NCI-H526 treated with DMSO at 0.1 percent for 48 hours (cell line): ENCODE results near the gene TNP1.

Experiments used
- DNase-seq: peaks from one replicate; lab custom pipeline; 2025; lab: John Stamatoyannopoulos, UW

The TNP1 gene

DNA sequence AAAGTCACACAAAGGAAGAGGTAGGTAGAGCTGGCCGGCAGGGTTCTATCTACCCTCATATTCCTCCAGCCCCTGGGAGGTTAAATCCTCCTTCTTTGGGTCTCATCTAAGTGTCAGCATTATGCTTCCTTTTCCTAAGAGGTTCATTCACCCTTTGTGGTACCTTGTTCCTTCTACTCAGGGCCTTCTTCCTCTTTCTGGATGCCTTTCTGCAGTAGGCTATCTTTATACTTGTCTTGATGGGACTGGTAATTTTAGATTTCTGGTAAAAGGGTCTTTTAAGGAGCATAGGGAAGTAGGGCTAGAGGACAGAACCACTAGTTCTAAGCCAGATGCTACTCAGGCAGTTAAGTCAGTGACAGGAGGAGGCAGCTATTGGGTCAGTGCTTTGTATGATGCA is 13.7 kb upstream of the TNP1 start:
- no peak for DNase-seq

DNA sequence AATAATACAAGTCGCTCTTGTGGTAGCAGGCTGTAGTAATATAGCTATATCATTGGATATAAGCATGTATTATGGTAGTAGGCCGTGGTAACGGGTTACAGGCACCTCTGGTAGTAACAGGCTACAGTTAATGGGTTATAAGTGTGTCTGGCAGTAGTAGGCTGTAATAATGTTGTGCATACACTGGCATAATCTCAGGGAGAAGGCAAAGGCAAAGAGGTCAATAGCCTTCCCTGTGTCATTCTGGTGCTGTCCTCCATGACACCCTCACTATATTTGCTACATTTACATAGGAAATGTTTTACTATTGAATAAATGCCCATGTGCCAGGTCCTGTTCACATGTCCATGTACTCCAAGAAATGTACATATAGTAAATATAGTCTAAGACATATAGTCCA is 12.8 kb upstream of the TNP1 start:
- no peak for DNase-seq

DNA sequence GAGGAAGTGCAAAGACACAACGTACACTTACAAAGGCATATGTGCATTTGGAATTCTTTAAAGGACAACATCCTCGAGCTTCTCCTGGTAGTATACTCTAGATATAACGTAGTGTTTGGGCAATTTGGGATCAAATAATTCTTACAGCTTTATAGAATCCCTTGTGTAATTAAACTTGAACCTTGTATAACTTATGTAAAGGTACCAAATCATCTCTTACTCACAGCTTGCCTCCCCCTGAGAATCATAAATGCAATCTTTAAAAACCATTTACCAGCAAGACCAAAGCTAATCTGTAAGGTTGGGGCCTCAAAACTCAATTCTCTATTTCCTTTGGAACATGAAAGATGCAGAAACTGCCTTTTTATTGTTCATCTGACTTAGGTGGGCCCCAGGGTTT is 12.2 kb upstream of the TNP1 start:
- no peak for DNase-seq

DNA sequence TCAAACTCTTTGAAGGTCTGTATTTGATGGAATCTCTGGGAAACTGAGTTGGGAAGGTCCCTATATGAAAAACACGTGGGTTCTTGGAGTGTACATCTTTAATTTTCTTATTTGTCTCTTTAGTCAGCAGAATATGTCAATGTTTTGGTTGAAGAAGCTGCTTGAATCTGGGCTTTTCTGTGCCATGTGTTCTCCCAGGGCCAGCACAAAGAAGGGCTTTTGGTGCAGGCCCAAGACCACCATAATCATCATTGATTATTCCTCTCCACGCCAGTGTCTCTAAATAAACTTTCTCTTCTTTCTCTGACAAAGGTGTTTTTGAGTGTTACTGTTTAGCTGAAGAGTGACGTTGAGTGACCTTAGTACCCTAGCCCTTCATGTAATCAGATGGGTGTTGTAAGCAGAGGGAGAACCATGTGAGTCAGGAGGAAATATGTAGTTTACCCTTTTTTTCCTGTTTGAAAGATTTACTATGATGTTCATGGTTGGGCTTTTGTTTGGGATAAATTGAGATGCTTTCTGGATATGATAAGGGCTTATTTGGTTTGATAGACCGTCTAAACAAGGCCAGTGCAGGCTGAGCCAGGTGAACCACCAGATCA is 11.6 kb upstream of the TNP1 start:
- no peak for DNase-seq

DNA sequence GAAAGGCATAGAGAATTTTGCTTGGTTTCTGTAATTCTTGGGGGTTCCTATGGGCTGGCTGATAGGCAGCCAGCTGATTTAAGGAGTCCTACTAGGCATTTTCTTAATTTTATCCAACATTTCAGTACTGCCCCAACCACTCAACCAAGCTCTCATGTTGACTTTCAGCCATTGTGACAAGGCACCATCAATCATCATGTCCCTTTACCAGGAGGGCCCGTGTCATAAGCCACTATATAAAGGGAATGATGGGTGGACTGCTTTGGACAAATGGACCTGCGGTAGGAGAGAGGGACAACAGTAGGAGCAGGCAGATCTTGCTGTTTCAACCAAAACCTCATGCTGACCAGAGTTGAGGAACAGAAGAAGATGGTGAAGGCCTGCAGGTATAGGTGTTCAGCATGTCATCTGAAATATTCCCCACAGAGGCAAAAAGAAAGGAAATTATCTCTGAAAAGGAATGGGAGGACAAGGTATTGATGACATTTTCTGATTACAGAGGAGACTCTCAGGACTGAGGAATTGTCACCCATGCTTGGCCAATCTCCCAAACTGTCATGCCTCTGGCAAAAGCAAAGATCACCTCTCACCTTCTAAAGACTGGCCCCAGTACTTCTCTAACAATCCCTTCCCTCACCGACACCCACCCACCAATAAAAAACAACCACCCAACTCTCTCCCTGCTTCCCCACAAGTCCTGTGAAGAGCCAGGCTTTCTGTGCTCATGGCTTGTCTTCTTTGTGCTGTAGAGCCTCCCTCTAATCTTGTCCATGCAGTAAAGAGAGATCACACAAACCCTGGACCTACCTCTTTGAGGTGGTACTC is 10.9 kb upstream of the TNP1 start:
- no peak for DNase-seq

DNA sequence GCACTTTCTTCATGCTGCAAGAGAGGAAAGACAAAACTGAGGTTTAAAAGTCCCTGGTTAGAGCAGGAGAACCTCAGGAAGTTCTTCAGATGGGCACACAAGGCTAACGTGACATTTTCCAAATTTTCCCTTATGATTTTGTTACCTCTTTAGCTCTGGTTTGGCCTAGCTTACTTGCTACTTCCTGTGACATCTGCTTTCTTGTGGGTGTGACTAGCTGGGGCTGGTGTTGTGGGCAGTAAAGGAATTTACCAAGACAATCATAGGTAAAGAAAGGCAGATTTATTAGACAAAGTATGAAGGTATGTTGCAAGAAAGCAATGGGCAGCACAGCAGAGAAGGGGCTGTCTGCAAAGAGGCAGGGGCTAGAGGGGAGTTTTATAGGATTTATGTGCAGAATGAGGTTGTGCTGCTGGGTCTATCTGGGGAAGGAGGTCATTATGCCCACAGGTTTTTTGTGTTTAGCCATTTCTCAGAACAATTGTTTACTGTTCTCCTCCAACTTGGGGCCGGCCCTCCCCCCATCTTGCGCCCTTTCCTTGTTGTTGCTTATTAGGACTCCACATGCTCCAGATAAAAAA is 6.7 kb upstream of the TNP1 start:
- DNase-seq = no peak

DNA sequence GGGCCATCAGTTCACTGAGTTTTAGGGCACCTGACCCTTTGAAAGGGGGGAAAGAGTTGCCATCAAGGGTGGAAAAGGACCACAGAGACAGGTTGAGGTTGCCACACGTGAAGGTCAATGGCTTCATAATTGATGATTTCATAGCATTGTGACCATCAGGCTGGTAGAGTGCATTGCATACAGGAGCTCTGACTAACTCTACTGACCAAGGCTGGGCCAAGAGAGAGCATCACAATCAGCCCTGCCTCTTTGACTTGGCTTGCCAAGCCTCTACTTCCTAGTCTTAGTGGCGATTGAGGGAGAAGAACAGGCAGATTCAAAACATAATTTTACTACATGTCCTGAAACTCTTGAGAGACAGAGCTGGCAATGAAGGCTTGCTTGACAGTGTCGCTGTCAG is 5.8 kb upstream of the TNP1 start:
- no peak for DNase-seq

DNA sequence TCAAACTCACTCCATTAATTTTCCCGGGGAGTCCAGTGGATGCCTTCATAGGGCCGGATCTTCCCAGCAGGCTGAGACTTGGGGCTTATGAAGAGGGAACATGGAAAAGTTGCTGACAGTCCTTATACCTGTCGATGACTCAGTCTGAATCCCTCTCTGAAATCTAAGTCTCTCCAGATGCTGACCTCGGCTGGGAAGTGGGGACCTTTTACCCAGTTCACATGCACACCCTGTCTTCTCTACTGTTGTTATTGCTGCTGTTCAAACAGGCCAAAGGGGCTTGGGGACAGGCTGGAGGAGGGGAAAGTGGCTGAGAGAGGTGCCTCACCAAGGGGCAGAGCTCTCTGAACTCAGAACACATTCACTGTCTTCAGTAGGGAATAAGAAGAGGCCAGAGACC is 4.1 kb upstream of the TNP1 start:
- no peak for DNase-seq

DNA sequence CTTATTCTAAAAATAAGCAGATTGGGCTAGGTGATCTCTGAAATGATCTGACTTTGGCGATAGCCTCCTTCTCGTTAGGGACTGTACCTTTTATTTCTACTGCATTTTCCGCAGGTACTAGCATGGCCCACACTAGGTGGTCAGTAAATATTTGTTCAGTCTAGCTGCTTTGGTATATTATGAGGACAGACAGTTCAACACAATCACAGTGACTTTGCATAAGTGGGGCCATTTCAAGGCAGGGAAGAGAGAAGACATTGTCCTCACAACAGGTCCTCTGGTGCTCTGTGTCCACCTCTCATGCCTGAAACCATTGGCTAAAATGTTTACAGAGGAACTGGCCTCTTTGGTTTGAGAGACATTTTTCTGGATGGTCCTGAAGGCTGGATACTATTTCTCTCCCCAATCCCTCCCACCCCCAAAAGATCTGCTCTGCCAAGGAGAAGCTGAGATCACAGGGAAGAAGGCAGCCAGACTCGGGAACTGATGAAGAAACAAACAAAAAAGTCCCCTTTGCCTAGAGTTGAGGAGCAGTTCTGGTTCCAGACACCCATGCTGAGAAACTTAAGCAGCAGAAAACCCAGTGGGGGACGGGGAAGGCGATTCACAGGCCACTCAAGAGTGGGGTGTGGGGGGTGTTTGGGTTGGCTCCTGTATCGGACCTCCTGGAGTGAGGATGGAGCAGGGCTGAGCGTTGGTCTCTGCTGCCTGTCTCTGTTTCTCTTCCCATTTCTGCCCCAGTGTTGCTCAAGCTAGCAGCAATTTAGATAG is 2.9 kb upstream of the TNP1 start:
- no peak for DNase-seq

DNA sequence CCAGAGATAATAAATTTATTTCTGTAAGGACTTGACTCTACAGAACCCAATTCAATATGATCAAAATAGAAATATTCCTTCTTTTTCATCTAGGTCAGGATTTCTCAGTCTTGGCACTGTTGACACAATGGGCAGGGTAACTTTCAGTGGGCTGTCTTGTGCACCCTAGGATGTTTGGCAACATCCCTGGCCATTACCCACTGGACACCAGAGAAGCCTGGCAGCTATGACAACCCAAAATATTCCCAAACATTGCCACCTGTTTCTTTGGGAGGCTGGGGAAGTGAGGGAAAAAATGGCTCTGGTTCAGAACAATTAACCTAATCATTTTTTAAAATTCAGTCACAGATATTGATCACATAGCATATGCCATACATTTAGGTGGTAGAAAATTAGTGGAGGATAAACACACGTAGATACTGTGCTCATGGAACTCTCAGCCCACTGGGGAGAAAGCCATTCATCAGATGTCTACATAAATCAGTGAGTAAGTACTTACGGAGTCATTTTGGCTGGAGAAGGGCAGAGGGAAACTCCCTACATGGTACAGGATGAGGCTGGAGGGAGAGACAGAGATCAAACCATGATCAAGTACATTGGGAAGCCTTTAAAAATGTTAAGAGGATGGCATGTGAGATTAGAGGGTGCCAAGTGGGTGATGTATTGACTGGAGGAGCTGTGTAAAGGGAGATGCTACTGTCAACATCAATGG is 718 bp upstream of the TNP1 start:
- DNase-seq = no peak

DNA sequence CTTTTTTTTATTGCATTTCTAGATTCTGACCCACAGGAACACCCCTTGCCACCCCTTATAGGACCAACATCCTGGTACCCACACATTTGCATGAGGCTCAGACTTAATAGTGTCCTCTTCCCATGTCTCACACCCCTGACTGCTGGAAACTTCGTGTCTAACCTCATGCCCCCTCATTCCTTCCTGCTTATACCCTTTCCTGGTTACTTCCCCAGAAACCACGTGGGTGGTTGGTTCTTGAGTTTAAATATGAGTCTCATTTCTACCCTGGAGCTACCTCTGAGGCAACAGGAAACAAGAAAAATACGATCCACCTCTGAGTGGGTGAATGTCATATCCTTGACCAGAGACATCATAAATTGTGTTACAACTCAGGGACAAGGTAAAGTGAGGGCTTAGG is 1.6 kb downstream of the TNP1 start:
- no peak for DNase-seq

DNA sequence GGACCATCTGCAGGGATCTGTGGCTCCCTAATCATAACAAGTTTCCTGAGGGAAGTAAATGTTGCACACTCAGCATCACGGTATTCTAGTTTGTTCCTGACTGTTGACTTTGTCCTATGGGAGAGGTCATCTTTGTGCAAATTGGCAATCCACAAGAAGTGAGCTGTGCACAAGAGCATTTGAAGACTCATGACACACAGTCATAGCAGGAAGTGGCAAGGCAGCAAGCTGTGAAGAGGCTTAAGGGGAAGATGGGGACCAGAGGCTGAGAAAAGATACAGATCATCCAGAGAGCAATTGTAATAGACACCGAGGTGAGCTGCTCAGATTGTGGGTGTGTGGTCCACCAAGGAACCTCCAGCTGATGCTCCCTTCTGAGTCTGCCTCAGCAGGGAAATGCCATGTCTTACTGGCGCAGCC is 2.7 kb downstream of the TNP1 start:
- no peak for DNase-seq

DNA sequence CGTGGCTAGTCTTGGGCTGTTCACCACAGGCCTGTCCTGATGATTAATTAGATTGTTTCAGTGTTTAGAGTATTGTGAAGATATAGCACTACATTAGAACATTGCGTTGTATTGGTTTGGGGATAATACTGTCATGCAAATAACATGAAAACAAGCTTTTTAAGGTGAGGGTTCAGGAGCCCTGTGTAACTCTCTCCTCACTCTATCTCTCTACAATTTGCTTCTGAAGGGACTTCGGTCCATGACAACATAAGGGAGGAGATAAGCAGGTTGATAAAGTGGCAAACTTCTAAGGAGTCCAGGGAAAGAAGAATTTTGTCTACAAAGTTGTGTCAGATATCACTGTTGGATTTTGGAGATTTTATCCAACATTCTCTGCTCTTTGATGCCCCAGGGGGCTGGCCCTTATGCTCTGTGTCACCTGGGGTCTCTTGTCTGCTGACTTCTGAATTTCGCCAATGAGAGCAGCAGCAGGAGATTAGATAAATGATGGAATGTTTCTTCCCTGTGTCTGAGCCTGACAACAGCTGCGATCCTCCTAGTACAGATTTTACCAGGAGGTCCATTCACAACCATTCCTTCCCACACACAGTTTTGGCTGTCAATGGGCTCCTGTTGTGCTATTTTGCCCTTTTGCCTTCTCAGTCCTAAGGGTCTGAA is 3.3 kb downstream of the TNP1 start:
- DNase-seq = no peak

DNA sequence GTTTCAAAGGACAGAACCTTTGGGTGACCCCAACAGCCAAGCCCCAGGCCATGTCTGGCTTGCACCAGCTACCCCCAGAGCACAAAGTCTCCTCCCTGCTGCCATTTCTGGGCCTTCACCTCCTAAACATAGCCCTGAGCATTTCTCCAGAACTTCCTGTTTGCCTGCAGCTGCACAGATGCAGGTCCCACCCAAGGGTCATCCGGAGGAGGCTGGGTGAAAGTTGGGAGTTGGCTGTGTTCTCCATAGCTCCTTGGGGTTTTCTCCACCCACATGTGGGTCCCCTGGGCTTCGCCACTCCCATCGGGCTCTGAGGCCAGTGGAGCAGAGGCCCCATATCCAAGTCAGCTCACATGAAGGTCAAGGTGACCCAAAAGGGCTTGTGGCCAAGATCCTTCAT is 4.3 kb downstream of the TNP1 start:
- no peak for DNase-seq

DNA sequence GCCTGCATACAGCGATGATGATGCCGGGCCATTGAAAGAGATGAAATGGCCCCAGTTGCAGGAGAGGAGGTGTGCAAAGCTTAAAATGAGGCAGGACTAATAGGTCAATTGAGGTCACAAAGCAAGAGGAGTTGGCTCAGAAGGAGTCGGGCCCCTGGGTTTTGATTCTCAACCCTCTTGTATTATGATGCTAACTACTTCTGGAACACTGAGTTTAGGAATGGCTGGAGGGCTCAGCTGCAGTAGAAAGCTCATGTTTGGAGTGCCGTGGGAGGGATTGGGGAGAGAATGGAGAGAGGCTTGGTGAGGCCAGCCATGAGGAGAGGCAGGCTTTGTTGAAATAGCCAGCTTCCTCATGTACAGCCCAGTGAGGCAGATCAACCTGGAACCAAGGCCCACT is 4.8 kb downstream of the TNP1 start:
- DNase-seq = no peak

DNA sequence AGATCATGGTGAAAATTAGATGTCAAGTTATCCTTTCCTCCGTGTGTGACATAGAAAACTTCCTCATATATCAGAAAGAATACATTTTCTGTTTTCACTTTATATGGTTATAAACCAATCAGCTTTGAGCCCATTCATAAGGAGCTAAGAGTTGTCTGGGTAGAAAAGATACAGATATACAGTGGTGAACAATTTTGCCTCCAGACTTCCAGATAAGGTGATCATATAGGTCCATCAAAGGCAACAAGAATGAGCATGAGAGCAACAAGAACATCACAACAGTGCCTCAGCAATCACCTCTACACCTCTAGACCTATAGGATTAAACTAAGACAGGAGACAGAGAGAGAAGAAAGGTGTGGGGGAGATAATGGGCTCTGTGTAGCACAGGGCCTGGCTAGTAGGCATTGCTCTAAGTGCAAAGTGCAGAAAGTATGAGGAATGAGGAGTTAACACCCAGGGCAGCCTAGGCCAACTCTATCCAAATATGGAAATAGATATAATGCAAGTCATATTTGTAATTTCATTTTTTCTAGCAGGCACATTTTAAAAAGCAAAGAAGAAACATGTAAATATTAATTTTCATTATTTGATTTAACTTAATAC is 8.3 kb downstream of the TNP1 start:
- no peak for DNase-seq

DNA sequence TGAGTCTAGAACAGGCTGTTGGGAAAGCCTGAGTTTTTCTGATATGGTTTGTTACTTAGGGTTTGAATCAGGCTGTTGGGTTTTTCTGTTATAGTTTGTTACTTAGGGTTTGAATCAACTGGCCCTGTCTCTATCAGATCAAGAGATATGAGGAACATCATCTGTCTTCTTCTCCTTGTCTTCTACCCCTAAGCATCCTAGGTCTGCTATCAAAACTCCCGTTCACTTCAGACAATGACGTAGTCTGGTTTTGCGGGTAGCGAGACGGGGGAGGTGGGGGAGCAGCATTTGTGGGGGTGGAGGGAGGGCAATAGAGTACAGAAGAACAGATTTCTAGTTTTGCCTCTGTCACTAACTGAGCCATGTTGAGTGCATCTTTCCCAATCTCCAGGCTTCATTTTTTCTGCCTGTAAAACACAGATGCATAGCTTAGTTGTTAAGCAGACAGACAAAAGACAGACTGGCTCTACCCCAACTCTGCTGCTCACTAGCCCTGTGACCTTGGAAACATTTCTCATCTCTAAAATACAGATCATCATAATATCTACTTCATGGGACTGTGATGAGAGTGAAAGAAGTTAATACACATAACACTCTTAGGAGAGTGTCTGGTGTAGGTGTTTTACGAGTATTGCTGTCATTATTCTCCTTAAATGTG is 9.1 kb downstream of the TNP1 start:
- DNase-seq = no peak

DNA sequence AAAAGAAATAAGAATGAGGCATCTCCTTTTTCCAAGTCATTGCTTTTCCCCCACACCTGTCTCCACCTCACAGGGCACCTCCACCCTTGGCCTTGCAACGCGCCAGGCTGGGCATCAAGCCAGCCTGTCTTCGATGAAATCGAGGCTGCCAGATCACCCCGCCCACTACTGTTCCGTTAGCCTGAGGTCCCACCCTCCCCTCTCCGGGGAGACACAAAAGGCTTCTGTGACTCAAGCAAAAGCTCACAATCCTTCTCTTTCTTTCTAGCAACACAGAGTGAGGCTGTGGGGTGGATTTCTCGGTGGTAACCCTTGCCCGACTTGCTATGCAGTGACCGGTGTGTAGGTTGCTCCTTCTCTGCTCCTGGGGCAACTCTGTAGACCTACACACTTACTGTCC is 9.9 kb downstream of the TNP1 start:
- DNase-seq = no peak

DNA sequence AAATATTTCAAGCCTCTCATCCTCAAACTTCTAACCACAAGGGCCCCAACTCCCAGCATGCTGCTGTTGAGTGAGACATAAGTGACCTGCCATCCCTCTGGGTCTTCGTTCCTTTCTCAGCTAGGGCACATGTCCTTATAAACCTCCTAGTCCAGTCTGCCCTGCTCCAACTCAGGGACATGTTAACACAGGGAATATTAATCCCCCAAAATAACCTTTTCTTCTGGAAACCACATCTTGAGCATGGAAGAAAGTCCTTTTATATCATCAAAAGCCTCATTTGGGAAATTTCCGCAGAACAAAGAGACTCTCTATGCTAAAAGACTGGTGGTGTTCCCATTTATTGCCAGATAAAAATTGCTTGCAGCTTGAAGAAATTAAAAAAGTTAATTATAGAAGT is 14.4 kb downstream of the TNP1 start:
- no peak for DNase-seq

DNA sequence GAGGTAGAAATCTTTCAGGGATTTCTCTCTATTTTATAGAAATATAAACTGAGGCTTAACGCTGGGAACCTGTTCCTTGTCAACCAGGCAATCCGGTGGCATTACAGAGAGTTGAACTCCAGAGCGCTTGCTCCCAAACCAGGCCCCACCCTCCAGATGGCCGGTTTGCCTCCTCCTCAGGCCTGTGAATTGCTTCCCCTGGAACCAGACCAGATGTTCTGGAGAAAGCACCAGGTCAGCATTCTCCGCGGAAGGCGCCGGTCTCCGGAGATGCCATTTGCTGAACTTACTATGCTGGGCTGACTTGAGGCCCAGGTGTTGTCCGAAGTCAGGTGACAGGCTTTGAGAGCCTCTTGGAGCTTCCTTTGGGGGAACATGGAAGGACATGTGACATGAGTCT is 17.2 kb downstream of the TNP1 start:
- DNase-seq = no peak

DNA sequence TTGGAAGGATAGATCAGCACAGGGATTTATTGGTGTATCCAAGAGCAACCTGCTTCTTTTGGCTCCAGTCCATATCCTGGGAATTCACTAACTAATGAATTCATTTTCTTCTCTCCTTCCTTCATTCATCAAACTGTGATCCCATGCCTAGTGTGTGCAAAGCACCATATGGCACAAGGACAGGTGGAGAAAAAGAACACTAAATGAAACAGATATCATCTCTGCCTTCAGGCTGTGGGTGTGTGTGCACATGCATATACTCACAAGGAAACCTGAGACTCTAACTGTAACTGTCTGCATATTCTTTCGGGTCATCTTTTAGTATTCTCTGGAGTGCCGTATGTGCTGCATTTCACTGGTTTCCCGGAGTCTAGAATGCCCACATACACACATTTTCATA is 20.2 kb downstream of the TNP1 start:
- peak; percentile 51 for DNase-seq
